CD4-positive, alpha-beta T cell (primary cell): ENCODE data around the gene ANGEL2. TPM values are rescaled to one million over a fixed set of nuclear protein-coding genes. Genes with fewer than 3 reads are reported as not detected.
A peak's percentile ranks its signal among the peaks of the same experiment; 100 is the strongest.
"Not testable (repeated sequence)": the region's sequence is repeated elsewhere in the genome, so short reads cannot be mapped to it uniquely, and the experiment has no call there.

Source experiments
- ATAC-seq: fragments of 200-7000 bp; cut with Tn5 transposase; one replicate; pipeline ENCODE4 v1.10.0; 2022; ENCODE audit warnings: mild to moderate bottlenecking; ENCODE audit not compliant: poor library complexity
- CTCF ChIA-PET: fragments of 350-600 bp; sonication (Branson Sonifier 250); formaldehyde crosslinking; loops from one replicate; lab custom pipeline; 2021; ENCODE audit warnings: antibody characterized with exemption, inconsistent platforms; lab: Charles Lee
- POLR2A ChIA-PET: fragments of 350-600 bp; sonication (Branson Sonifier 250); formaldehyde crosslinking; loops from one replicate; lab custom pipeline; 2021; ENCODE audit warnings: antibody characterized with exemption, inconsistent platforms; lab: Charles Lee
- DNase-seq, 14 experiments: peaks; one replicate each; pipeline ENCODE4 v3.0.0-alpha.2; 2013 to 2020; ENCODE audit warnings: mixed read lengths in 2 of 14
- H3K27ac ChIP-seq, 2 donors: one replicate each; pipeline versions ENCODE4 v1.5.1 to v1.7.0; 2013; ENCODE audit warnings: low read length in 2 of 2, low read depth in 1 of 2, mild to moderate bottlenecking in 1 of 2
- H3K27me3 ChIP-seq, 2 experiments: 1 replicate in 1 of 2; 2 replicates in 1 of 2; pipeline versions ENCODE4 v1.6.1 to v1.7.0; 2013; ENCODE audit warnings: low read length in 2 of 2, control low read depth in 1 of 2, mild to moderate bottlenecking in 1 of 2, moderate library complexity in 1 of 2; ENCODE audit not compliant: insufficient read depth in 2 of 2, control insufficient read depth in 1 of 2
- H3K36me3 ChIP-seq: one replicate; pipeline ENCODE4 v1.6.1; 2013; ENCODE audit warnings: low read length, control low read depth; ENCODE audit not compliant: insufficient read depth
- H3K4me1 ChIP-seq: one replicate; pipeline ENCODE4 v1.6.1; 2013; ENCODE audit warnings: low read length, control low read depth; ENCODE audit not compliant: insufficient read depth
- H3K4me3 ChIP-seq: one replicate; pipeline ENCODE4 v1.5.1; 2013; ENCODE audit warnings: mild to moderate bottlenecking, low read length, moderate library complexity
- H3K9me3 ChIP-seq, 2 experiments: 1 replicate in 1 of 2; 2 replicates in 1 of 2; pipeline versions ENCODE4 v1.6.1 to v1.7.0; 2013; ENCODE audit warnings: low read length in 2 of 2, mild to moderate bottlenecking in 2 of 2, control low read depth in 1 of 2, moderate library complexity in 1 of 2; ENCODE audit not compliant: control insufficient read depth in 1 of 2, insufficient read depth in 1 of 2
- H3K27ac Mint-ChIP-seq: one replicate; pipeline ENCODE4 v1.8.0; 2020; ENCODE audit warnings: mixed read lengths
- H3K27me3 Mint-ChIP-seq: one replicate; pipeline ENCODE4 v1.8.0; 2021; ENCODE audit warnings: mixed read lengths
- H3K36me3 Mint-ChIP-seq: one replicate; pipeline ENCODE4 v1.8.0; 2021; ENCODE audit warnings: low read depth, mixed read lengths
- H3K4me1 Mint-ChIP-seq: one replicate; pipeline ENCODE4 v1.8.0; 2021; ENCODE audit warnings: low read depth, mixed read lengths
- H3K4me3 Mint-ChIP-seq: one replicate; pipeline ENCODE4 v1.8.0; 2020; ENCODE audit warnings: mild to moderate bottlenecking, mixed read lengths
- H3K9me3 Mint-ChIP-seq: one replicate; pipeline ENCODE4 v1.8.0; 2020; ENCODE audit warnings: mixed read lengths
- CTCF ChIP-seq: fragments of 200-600 bp; IDR thresholded peaks from one replicate; pipeline ENCODE4 v1.8.0; 2022; ENCODE audit warnings: antibody characterized with exemption, mild to moderate bottlenecking
- intact Hi-C, 2 experiments: fragments of 100-400 bp; cut with DNase I in 1 of 2; cut with micrococcal nuclease in 1 of 2; formaldehyde crosslinking; loops; one replicate each; pipeline versions ENCODE4 v1.15.1 to v1.9.0; 2023 to 2025; cut with DNase I, micrococcal nuclease
- total RNA-seq, 174 experiments: library from RNA in 2 of 174; stranded (reverse) in 2 of 174; gene quantifications; one replicate each; pipeline ENCODE4 v1.2.3 and lab custom pipeline; 2021 to 2026

Gene ANGEL2
- total RNA-seq, 2 experiments from 2014 or later = 53.0 to 56.2 TPM

GRCh38 chr1:213049232-213049631 lies 33.6 kb upstream of the ANGEL2 start:
- CTCF ChIA-PET = no interaction called here
- intact Hi-C loops = loop anchor here in 1 of 2 experiments (1.0 kb wide), 1 partner anchor 32 kb away; no protein-coding TSS in a partner anchor
- H3K4me3 Mint-ChIP-seq = peak overlapping the region; percentile 40

GRCh38 chr1:213045321-213046226 lies 29.9 kb upstream of the ANGEL2 start:
- H3K4me1 ChIP-seq, POLR2A ChIA-PET, H3K4me3 ChIP-seq, H3K27me3 ChIP-seq, ATAC-seq, H3K4me3 Mint-ChIP-seq, intact Hi-C loops, DNase-seq, CTCF ChIA-PET, H3K27ac ChIP-seq, H3K9me3 Mint-ChIP-seq, H3K27ac Mint-ChIP-seq, H3K36me3 ChIP-seq, H3K4me1 Mint-ChIP-seq, H3K36me3 Mint-ChIP-seq, H3K9me3 ChIP-seq: not testable (repeated sequence)
- peaks cover 28% of the 10 kb centered on the region for H3K27me3 Mint-ChIP-seq

More at GRCh38 chr1:213049232-213049631, 33.6 kb upstream of the ANGEL2 start:
- TF ChIP-seq CTCF = no peak
- H3K4me1 Mint-ChIP-seq = peaks cover 29% of the 10 kb centered on the region
- H3K36me3 Mint-ChIP-seq = peaks cover 14% of the 10 kb centered on the region
- ATAC-seq = no peak
- Histone ChIP-seq H3K27ac (no peak overlapping the region), H3K36me3 (no peaks in the 10 kb centered on the region), H3K9me3 (peaks cover 0 to 5% of the 10 kb centered on the region in 2 experiments), H3K4me3 (no peak overlapping the region), H3K4me1 (peaks cover 17% of the 10 kb centered on the region), H3K27me3 (peaks cover 0 to 7% of the 10 kb centered on the region in 2 experiments)
- H3K27ac Mint-ChIP-seq = no peak overlapping the region
- H3K9me3 Mint-ChIP-seq = peaks cover 3% of the 10 kb centered on the region
- POLR2A ChIA-PET = no interaction called here
- no peak for DNase-seq
- peaks cover 26% of the 10 kb centered on the region for H3K27me3 Mint-ChIP-seq

- Histone ChIP-seq H3K36me3 (no peaks in the 10 kb centered on the region), H3K27me3 (peaks cover 0 to 3% of the 10 kb centered on the region in 2 experiments), H3K4me3 (no peak overlapping the region), H3K4me1 (no peaks in the 10 kb centered on the region), H3K9me3 (no peaks in the 10 kb centered on the region), H3K27ac (no peak overlapping the region)
- peaks cover 27% of the 10 kb centered on the region for H3K27me3 Mint-ChIP-seq
- no peak overlapping the region for H3K27ac Mint-ChIP-seq
- ChIA-PET POLR2A (no interaction called here), CTCF (no interaction called here)
- intact Hi-C loops = no loop called here
- no peaks in the 10 kb centered on the region for H3K9me3 Mint-ChIP-seq
- no peak overlapping the region for H3K4me3 Mint-ChIP-seq
- no peaks in the 10 kb centered on the region for H3K4me1 Mint-ChIP-seq
- no peak for TF ChIP-seq CTCF
- no peak for ATAC-seq
- no peaks in the 10 kb centered on the region for H3K36me3 Mint-ChIP-seq
- DNase-seq = no peak
These were observed 25.8 kb upstream of the ANGEL2 start for GRCh38 chr1:213041443-213041842.
